Measurements from ENCODE around the gene GPR183. TPM values are rescaled to one million over a fixed set of nuclear protein-coding genes. Genes with fewer than 3 reads are reported as not detected.

GPR183 gene
- total RNA-seq, 1 experiment from 2014 or later, result 0.15 TPM

DNA sequence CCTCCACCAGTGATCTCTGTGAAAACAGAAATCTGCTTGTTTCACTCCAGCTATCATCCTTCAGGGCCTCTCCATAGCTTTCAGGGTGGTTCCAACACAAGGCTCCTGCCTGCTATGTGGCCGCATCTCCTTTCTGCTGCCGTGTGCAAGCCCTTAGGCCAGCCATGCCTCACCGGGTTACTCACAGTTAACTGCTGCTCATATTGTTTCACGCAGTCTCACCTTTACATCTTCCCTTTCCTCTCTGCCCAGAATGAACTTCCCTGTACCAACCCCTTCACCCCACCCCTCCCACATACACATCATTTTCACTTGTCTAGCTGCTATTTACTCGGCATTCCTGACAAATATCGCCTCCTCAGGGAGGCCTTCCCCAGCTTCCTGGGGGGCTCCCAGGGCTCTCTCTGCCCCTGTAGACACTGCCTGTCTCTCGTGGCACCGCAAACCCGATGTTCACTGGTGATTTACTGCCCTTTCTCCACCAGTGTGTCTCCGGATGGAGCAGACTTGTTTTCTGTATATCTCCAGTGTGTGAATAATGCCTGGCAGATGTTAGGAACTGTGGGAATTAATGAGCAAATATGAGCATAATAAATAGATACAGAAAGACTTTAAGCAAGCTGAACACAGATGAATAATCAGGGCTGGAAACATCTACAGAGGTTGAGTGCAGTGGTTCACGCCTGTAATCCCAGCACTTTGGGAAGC lies 39.3 kb upstream of the GPR183 start:
- H3K27ac ChIP-seq (ENCODE audit: low read length), result no peak overlapping the region
- DNase-seq (ENCODE audit: low read depth, low spot score), result no peak
- H3K4me3 ChIP-seq (ENCODE audit: low read depth in 2 of 2, low read length in 2 of 2), result no peak overlapping the region
- no peak for ATAC-seq
- H3K9me3 ChIP-seq (ENCODE audit: control insufficient read depth, insufficient read depth, low read depth, low read length), result no peaks in the 10 kb centered on the region
- no peaks in the 10 kb centered on the region for H3K36me3 ChIP-seq (ENCODE audit: control insufficient read depth, insufficient read depth, low read length)
- TF ChIP-seq TCF7L2 (IDR thresholded peaks at IDR 0.05; ENCODE audit: low read depth, low read length), result no peak
- TF ChIP-seq POLR2AphosphoS5 (IDR thresholded peaks at IDR 0.05; ENCODE audit: low read depth, low read length), result no peak
- TF ChIP-seq REST (IDR thresholded peaks at IDR 0.05; ENCODE audit: insufficient read depth in 1 of 2, low read depth in 2 of 2, low read length in 1 of 2), result no peak
- TF ChIP-seq CTCF (IDR thresholded peaks at IDR 0.05), result no peak
- TF ChIP-seq SIN3A (IDR thresholded peaks at IDR 0.05; ENCODE audit: borderline replicate concordance, insufficient read depth, low read depth, low read length), result no peak
- in situ Hi-C loops (cut with HindIII; ENCODE audit: low pct_unique_long_range_greater_than_20kb, low sequenced_read_pairs), result no loop called here
- H3K27me3 ChIP-seq (ENCODE audit: control insufficient read depth, insufficient read depth, low read length), result no peaks in the 10 kb centered on the region
- ChIA-PET CTCF (no interaction called here), POLR2A (no interaction called here)
- no TSS peak for BruUV-seq (replicated peaks)
- intact Hi-C loops (cut with micrococcal nuclease; ENCODE audit: unreplicated experiment), result no loop called here
- no peaks in the 10 kb centered on the region for H3K4me1 ChIP-seq (ENCODE audit: control insufficient read depth, insufficient read depth, low read length)

- DNase-seq (ENCODE audit: low read depth, low spot score) (no peak), ATAC-seq (no peak)
- H3K9me3 ChIP-seq (ENCODE audit: control insufficient read depth, insufficient read depth, low read depth, low read length), result no peaks in the 10 kb centered on the region
- BruUV-seq (replicated peaks), result no TSS peak
- H3K27ac ChIP-seq (ENCODE audit: low read length), result no peak overlapping the region
- no peaks in the 10 kb centered on the region for H3K27me3 ChIP-seq (ENCODE audit: control insufficient read depth, insufficient read depth, low read length)
- H3K4me1 ChIP-seq (ENCODE audit: control insufficient read depth, insufficient read depth, low read length), result no peaks in the 10 kb centered on the region
- intact Hi-C loops (cut with micrococcal nuclease; ENCODE audit: unreplicated experiment) (no loop called here), in situ Hi-C loops (cut with HindIII; ENCODE audit: low pct_unique_long_range_greater_than_20kb, low sequenced_read_pairs) (no loop called here)
- no peaks in the 10 kb centered on the region; the same call in 1 of the 2 replicates for H3K36me3 ChIP-seq (ENCODE audit: control insufficient read depth, insufficient read depth, low read length)
- ChIA-PET CTCF (no interaction called here), POLR2A (no interaction called here)
- H3K4me3 ChIP-seq (ENCODE audit: low read depth in 2 of 2, low read length in 2 of 2), result no peak overlapping the region
- no peak for TF ChIP-seq SIN3A (IDR thresholded peaks at IDR 0.05; ENCODE audit: borderline replicate concordance, insufficient read depth, low read depth, low read length)
- no peak for TF ChIP-seq REST (IDR thresholded peaks at IDR 0.05; ENCODE audit: insufficient read depth in 1 of 2, low read depth in 2 of 2, low read length in 1 of 2)
- no peak for TF ChIP-seq POLR2AphosphoS5 (IDR thresholded peaks at IDR 0.05; ENCODE audit: low read depth, low read length)
- no peak for TF ChIP-seq TCF7L2 (IDR thresholded peaks at IDR 0.05; ENCODE audit: low read depth, low read length)
- TF ChIP-seq CTCF (IDR thresholded peaks at IDR 0.05), result no peak
These were observed 38.1 kb upstream of the GPR183 start for GRCh38 chr13:99345345-99345744.

Data from Panc1 (cell line).